GM21367 (cell line): ENCODE measurements around the gene VPS54.
"Not testable (repeated sequence)": the region's sequence is repeated elsewhere in the genome, so short reads cannot be mapped to it uniquely, and the experiment has no call there.

Source experiments
- ATAC-seq: cut with Tn5 transposase; IDR thresholded peaks from one replicate; pipeline ENCODE4 v1.9.1; 2021; ENCODE audit not compliant: unreplicated experiment

Gene VPS54

GRCh38 chr2:63874204-63875130, 144.8 kb downstream of the VPS54 start:
- no peak for ATAC-seq

GRCh38 chr2:63872571-63873328, 146.5 kb downstream of the VPS54 start:
- ATAC-seq: no peak

GRCh38 chr2:63871864-63872263, 147.4 kb downstream of the VPS54 start:
- ATAC-seq: no peak

- ATAC-seq: no peak
Measured at GRCh38 chr2:63870679-63871078, 148.5 kb downstream of the VPS54 start.

- ATAC-seq: no peak
Measured at GRCh38 chr2:63866009-63866709, 153.1 kb downstream of the VPS54 start.

GRCh38 chr2:63865159-63865799, 153.9 kb downstream of the VPS54 start:
- ATAC-seq: no peak

- no peak for ATAC-seq
Measured at GRCh38 chr2:63863707-63864106, 155.5 kb downstream of the VPS54 start.

- no peak for ATAC-seq
Measured at GRCh38 chr2:63862806-63863205, 156.4 kb downstream of the VPS54 start.

- ATAC-seq: no peak
Measured at GRCh38 chr2:63861220-63861822, 157.9 kb downstream of the VPS54 start.

- no peak for ATAC-seq
Measured at GRCh38 chr2:63858291-63858690, 160.9 kb downstream of the VPS54 start.

- no peak for ATAC-seq
Measured at GRCh38 chr2:63856303-63856603, 163.0 kb downstream of the VPS54 start.

GRCh38 chr2:63855418-63856302, 163.6 kb downstream of the VPS54 start:
- no peak for ATAC-seq

- no peak for ATAC-seq
Measured at GRCh38 chr2:63853527-63854310, 165.5 kb downstream of the VPS54 start.

- ATAC-seq: no peak
Measured at GRCh38 chr2:63851691-63852311, 167.4 kb downstream of the VPS54 start.

GRCh38 chr2:63850649-63851048, 168.6 kb downstream of the VPS54 start:
- peak; percentile 47 for ATAC-seq

GRCh38 chr2:63850204-63850571, 169.0 kb downstream of the VPS54 start:
- ATAC-seq: no peak

GRCh38 chr2:63849381-63850203, 169.6 kb downstream of the VPS54 start:
- ATAC-seq: no peak

- not testable (repeated sequence) for ATAC-seq
Measured at GRCh38 chr2:63847571-63847970, 171.7 kb downstream of the VPS54 start.
